Brain microvascular endothelial cell (primary cell): Measurements from ENCODE around the gene KRTAP1-5.

ENCODE experiments used
- DNase-seq: peaks from one replicate; pipeline ENCODE4 v3.0.0-alpha.2; 2020
- H3K27ac ChIP-seq: fragments of 250-450 bp; sonication (Bioruptor Pico); 2 replicates; pipeline ENCODE4 v1.5.1; 2020; ENCODE audit warnings: mild to moderate bottlenecking, moderate library complexity
- H3K27me3 ChIP-seq: fragments of 250-450 bp; sonication (Bioruptor Pico); replicated peaks from 2 replicates; pipeline ENCODE4 v1.5.1; 2020; ENCODE audit warnings: mild to moderate bottlenecking
- H3K36me3 ChIP-seq: fragments of 250-450 bp; sonication (Bioruptor Pico); replicated peaks from 2 replicates; pipeline ENCODE4 v1.5.1; 2020; ENCODE audit warnings: mild to moderate bottlenecking
- H3K4me3 ChIP-seq: 2 replicates; pipeline ENCODE4 v1.5.1; 2011; ENCODE audit warnings: low read depth, mild to moderate bottlenecking, control low read depth, low read length, moderate library complexity
- CTCF ChIP-seq: IDR thresholded peaks from 2 replicates; pipeline ENCODE4 v1.5.1; 2011; ENCODE audit warnings: low read depth, mild to moderate bottlenecking, moderate library complexity, low read length, control low read depth, inconsistent platforms; ENCODE audit errors: missing control alignments
- in situ Hi-C: cut with HindIII; loops from 2 replicates; pipeline ENCODE4 v1.10.0; 2017; ENCODE audit warnings: low sequenced_read_pairs, low pct_ligation_motif_present

Gene KRTAP1-5

GRCh38 chr17:40993084-40993483 is 33.9 kb downstream of the KRTAP1-5 start:
- no peak for DNase-seq
- H3K27ac ChIP-seq = no peak overlapping the region
- no peak for TF ChIP-seq CTCF
- H3K4me3 ChIP-seq = no peak overlapping the region
- in situ Hi-C loops = no loop called here
- no peaks in the 10 kb centered on the region for H3K27me3 ChIP-seq
- H3K36me3 ChIP-seq = no peaks in the 10 kb centered on the region

- H3K36me3 ChIP-seq = no peaks in the 10 kb centered on the region
Measured at GRCh38 chr17:40992666-40993065, 34.3 kb downstream of the KRTAP1-5 start.

GRCh38 chr17:40986920-40987319 is 40.1 kb downstream of the KRTAP1-5 start:
- Histone ChIP-seq H3K27me3 (no peaks in the 10 kb centered on the region), H3K4me3 (no peak overlapping the region), H3K27ac (no peak overlapping the region), H3K36me3 (no peaks in the 10 kb centered on the region)
- TF ChIP-seq CTCF = no peak
- no peak for DNase-seq
- in situ Hi-C loops = no loop called here

More at GRCh38 chr17:40992666-40993065, 34.3 kb downstream of the KRTAP1-5 start:
- DNase-seq = no peak
- Histone ChIP-seq H3K27me3 (no peaks in the 10 kb centered on the region), H3K4me3 (no peak overlapping the region), H3K27ac (no peak overlapping the region)
- no peak for TF ChIP-seq CTCF
- in situ Hi-C loops = no loop called here

- in situ Hi-C loops = no loop called here
- Histone ChIP-seq H3K4me3 (no peak within 1 kb of the TSS), H3K36me3 (no peaks in the 10 kb centered on the region), H3K27me3 (no peaks in the 10 kb centered on the region), H3K27ac (no peak within 1 kb of the TSS)
- DNase-seq = no peak
- no peak for TF ChIP-seq CTCF
Measured at GRCh38 chr17:40984226-40984625, 42.8 kb downstream of the KRTAP1-5 start, which contains the start of gene KRT40. Gene KRT40, minus strand, starts transcription at chr17:40984326. Its CDS starts 53 bp downstream, at chr17:40984273.

GRCh38 chr17:40981115-40981514 is 45.9 kb downstream of the KRTAP1-5 start:
- H3K27me3 ChIP-seq = no peaks in the 10 kb centered on the region
- in situ Hi-C loops = no loop called here
- H3K4me3 ChIP-seq = no peak overlapping the region
- H3K36me3 ChIP-seq = no peaks in the 10 kb centered on the region
- DNase-seq = no peak
- H3K27ac ChIP-seq = no peak overlapping the region
- TF ChIP-seq CTCF = no peak

GRCh38 chr17:40980596-40980995 is 46.4 kb downstream of the KRTAP1-5 start:
- no peak for TF ChIP-seq CTCF
- H3K4me3 ChIP-seq = no peak overlapping the region
- no peaks in the 10 kb centered on the region for H3K36me3 ChIP-seq
- in situ Hi-C loops = no loop called here
- no peak for DNase-seq
- H3K27me3 ChIP-seq = no peaks in the 10 kb centered on the region
- H3K27ac ChIP-seq = no peak overlapping the region
